Stimulated activated CD8-positive, alpha-beta memory T cell treated with anti-CD3 and anti-CD28 coated beads, Interleukin-12 subunit alpha, Interleukin-12 subunit beta, amount 100 ng/mL, for 24 hours (primary cell): ENCODE data around the gene METTL22.
"Not testable (repeated sequence)": the region's sequence is repeated elsewhere in the genome, so short reads cannot be mapped to it uniquely, and the experiment has no call there.

Experiments used
- DNase-seq: peaks from one replicate; pipeline ENCODE4 v3.0.0-alpha.2; 2020; ENCODE audit errors: extremely low read depth

METTL22 gene

DNA sequence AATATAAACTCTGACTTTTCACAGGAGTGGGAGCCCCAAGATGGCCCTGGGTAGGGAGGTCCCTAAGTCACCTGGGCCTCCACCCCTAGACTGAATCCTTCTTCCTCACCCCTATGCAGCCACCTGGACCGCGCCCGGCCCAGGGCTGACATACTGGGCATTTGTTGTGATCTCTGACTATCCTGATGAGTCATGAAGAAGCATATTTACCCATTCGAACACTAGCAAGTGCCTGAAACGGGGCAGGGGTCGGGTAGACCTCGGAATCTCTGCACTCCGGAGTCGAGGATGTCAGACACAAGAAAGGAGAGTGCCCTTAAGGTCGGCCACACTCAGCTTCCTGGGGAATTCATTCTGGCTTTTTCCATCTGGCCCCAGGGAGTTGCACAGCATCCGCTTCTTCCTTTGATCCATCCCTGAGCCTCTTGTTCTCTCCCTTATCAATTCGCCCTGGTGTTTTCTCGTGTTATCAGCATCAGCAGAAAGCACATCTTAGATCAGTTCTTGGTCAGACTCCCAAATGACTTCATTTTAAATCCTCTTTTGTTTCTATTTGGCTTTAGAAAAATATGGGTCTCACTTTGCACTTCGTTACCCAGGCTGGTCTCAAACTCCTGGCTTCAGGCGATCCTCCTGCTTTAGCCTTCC lies 10.4 kb downstream of the METTL22 start:
- DNase-seq, result no peak

DNA sequence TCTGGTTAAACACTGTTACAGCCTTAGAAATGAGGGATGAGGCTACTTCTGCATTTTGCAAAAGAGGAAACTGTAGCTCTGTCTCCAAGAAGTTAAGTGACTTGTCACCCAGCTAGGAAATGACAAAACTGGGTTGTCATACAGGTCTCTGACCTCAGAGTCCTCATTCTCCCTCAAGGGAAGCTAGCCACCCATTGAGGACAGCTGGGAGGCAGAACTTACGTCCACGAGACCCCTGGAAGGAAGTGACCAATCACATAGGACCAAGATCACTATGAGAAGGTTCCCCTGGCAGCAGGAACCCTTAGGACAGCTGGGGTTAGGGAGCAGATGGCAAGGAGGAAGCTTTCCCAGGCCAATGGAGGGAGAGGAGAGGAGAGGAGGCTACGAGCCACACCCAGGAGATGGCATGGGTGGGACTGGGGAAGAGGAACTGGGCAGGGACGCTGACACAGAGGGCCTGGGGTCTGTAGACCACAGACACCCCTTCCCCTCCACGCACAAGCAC lies 11.2 kb downstream of the METTL22 start:
- no peak for DNase-seq

DNA sequence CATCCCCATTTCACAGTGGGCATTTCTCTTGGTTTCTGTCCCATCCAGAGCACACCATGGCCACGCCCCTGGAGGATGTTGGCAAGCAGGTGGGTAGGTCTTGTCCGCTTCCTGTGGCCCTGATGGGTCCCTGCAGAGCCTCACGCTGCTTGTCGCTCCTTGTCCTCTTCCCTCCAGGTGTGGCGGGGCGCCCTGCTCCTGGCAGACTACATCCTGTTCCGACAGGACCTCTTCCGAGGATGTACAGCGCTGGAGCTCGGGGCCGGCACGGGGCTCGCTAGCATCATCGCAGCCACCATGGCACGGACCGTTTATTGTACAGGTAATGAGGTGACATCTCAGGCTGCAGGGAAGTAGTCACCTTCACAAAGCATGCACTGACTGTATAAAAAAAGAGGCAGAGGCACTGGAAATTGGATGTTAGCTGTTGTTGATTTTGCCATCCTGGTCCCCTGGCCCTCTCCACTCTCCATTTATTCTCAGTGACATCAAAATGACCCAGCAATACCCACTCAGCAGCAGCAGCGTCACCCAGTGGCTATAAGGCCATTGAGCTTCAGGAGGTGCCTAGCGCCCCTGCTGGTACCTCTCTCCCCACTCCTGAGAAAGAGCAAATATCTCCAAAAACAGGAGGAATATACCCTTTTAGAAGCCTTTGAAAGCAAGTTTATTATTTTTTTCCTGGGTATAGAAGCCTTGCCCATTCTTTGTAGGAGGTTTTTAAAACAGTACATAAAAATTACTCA lies 13.7 kb downstream of the METTL22 start:
- no peak for DNase-seq

DNA sequence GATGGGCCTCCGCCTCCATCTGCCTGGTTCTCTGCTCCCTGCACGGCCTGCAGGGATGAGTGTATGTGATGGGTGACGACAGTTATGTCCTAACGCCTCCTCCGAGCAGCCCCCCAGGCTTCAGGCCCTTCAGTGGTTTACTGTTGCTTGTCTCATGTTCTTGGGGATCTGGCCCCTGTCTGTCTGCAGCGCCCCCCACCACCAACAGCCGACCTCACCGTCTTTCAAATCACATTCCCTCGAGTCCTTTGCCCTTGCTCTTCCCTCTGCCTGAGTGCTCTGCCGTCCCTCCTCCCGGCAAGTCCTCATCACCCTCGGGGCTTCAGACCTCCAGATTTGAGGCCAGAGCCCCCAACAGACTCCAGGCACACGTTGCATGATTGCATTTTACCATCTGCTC lies 18.2 kb downstream of the METTL22 start:
- DNase-seq, result no peak

DNA sequence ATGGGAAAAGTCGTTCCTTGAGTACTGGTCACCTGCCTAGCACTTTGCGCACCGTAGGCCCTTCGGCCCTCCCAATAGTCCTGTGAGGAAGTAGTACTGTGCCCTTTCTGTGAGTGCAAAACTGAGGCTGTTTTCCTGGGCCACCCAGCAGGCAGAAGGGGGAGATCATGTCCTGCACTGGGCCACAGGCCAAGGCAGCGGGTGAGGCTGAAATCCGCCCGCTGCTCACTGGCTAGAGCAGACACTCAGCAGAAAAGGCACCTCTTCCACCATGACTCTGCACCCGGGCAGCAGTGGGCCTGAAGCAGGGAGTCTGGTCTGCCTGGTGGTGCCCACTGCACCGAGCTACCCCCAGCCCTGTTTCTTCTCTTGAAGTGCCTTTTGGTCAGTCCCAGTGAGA lies 20.2 kb downstream of the METTL22 start:
- no peak for DNase-seq

DNA sequence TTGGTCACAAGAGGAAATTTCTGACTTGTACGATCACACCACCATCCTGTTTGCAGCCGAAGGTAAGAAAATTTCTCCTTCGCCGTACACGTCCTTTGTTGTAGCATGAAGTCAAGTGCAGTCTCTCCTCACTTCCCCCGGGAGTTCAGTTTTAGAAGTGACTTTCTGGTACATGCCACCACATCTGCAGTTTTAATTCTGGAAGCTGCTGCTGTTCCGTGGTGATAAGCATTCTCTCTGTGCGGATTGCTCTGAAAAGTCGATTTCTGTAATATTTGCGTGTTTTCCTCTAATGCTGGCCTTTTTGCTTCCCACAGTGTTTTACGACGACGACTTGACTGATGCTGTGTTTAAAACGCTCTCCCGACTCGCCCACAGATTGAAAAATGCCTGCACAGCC lies 20.6 kb downstream of the METTL22 start:
- DNase-seq, result no peak

DNA sequence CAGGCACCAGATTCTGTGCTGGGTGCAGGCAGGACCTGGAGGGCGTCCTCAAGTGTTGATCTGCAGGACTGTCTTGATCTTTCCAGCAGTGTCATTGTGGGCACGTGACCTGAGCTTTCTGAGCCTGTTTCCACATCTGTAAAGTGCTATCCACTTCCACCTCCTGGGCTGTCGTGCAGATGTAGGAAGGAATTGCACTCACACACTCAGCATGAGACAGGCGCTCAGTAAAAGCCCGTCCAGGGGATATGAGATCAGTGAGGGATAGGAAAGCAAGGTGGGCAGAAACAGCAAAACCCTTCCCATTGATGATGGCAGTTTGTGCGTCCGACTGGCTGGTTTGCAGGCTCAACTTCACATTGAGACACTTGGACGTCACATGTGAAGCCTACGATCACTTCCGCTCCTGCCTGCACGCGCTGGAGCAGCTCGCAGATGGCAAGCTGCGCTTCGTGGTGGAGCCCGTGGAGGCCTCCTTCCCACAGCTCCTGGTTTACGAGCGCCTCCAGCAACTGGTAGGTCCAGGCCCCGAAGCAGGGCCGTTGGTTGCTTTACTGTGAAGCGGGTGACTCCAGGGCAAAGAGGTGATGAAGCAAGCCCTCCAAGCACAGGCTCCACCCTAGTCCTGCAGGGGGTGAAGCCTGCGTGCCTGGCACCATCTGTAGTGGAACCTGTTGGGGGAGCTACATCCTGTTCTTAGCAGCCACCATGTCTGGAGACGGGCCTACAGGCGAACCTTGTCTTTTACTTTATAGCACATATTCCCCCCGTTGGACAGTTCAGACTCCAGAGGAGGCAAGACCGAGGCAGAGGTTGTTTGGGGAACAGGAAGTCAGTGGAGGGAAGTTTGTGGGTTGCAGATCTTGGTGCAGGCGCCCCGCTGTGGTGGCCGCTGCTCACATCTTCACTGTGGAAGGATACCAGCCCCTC lies 23.0 kb downstream of the METTL22 start:
- DNase-seq, result no peak

DNA sequence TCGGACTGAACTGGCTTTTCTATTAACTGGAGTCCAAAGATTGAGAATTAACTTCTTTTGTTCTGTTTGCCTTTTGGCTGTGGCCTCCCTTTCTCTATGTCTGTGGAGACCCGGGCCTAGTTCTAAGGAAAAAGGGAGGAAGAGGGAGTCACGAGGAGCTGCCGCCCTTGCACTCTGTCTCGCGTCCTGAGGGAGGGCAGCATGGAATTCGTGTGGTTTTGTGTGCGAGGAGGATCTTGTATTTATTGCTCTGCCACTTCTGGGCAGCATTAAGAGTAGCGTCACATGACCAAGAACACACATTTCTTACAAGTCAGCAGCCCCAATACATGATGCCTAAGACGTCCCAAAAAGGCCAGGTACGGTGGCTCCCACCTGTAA lies 23.6 kb downstream of the METTL22 start:
- no peak for DNase-seq

DNA sequence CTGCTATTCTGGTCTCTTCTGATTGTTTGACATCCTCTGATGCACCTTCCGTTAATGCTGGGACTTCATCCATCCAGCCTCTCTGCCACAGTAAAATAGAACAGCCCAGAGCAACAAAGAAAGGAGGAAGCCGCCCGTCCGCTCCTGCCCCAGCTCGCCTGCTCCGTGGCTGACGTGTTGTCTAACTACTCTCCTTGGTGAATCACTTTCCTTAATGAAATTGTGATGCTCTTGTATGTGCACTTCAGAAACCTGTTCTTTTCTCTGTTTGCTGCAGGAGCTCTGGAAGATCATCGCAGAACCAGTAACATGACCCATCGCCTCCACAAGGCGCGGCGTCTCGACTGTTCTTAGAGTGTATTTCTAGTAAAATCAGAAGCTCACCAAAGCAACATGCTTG lies 24.3 kb downstream of the METTL22 start:
- DNase-seq, result no peak

DNA sequence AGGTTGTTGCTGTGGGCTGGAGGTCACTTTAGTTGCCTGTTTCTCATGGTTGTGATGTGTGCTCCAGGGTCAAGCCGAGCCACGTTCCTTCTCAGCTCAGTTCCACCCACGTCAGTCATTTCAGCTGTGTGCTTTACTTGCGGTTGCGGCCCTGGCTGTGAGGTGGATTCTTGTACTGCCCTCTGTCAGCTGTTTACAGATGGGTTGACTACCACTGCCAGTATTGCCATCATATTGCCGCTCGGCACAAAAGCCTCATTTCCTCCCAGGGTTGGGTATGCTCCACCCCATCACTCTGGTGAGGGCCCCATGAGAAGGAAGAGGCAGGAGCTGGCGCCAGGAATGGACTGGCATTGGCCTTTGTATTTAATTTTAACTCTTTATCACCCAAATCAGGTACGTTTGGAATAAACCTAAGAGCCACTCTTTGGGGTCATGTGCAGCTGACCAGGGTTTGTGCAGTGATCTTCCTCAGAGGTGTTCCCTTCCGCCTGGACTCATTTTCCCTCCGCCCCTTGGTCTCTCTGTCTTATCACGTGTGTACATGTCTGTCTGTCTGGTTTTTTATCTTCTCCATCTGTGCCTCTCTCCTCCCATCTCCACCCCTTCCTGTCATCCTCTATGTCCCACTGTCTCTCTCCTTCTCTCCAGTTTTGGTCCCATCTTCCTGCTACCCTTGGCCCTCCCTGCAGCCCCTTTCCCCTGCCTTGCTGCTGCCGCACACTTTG lies 25.0 kb downstream of the METTL22 start:
- no peak for DNase-seq

DNA sequence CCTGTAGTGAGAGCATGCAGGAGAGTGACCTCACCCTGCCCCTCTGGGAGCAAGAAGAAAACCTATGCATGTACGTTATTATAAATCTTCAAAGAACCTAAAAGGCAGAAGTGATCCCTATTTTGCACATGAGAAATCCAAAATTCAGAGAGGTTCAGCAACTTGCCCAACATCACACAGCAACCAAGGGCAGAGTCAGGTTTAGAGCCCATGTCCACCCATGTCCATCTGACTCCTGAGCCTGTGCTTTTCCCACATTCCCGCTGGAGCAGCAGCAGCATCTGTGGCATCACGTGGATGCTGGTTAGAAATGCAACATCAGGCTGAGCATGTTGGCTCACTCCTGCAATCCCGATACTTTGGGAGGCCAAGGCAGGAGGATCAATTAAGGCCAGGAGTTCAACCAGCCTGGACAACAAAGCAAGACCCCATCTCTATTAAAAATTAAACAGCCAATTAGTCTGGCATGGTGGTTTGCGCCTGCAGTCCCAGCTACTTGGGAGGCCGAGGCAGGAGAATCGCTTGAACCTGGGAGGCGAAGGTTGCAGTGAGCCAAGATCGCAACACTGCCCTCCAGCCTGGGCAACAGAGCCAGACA lies 26.3 kb downstream of the METTL22 start:
- DNase-seq, result no peak

DNA sequence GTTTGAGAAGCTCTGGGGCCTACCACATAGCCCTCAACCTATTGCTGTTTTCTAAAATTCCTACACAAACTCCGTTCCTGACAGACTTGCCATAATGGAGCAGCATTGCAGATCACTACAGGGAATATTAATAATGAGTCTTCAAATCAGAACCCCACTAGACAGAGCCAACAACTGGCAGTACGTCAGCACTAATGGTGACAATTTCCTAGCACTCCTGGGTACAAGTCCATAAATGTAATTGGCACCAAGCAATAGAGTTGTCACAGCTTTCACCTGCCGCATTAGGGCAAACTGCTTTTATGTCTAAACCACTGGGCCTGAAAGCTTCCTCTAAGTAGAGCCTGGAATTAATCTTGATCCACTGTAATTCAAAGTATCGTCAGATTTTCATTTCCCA lies 27.4 kb downstream of the METTL22 start:
- no peak for DNase-seq

DNA sequence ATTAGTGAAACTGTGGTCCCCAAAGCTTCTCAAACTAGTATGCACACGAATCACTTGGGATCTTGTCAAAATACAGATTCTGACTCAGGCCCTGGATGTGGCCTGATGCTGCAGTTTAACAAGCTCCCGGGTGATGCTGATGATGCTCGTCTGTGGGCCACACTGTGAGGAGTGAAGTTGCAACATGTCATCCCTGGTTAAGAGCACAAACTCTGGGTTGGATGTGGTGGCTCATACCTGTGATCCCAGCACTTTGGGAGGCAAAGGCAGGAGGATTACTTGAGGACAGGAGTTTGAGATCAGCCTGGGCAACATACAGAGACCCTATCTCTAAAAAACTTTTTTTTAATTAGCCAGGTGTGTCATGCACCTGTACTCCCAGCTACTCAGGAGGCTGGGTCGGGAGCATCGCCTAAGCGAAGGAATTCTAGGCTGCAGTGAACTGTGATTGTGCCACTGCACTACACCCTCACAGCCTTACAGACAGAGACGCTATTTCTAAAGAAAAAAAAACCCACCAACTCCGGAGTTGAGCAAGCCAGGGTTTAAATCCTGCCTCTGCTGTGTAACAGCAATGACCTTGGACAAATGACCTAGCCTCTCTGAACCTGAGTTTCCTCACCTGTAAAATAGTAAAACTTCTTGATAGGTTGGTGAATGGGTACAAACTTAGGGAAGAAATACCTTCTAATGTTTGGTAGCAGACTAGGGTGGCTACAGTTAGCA lies 28.5 kb downstream of the METTL22 start:
- no peak for DNase-seq

DNA sequence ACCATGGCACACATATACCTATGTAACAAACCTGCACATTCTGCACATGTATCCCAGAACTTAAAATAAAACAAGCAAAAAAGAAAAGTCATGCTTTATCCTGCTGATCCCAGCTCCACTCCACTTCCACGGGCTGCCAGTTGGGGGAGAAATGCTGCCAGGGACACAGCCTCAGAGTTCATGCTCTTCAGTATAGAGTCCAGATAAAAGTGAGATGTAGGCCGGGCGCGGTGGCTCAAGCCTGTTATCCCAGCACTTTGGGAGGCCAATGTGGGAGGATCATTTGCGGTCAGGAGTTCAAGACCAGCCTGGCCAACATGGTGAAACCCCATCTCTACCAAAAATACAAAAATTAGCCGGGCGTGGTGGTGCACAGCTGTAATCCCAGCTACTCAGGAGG lies 30.5 kb downstream of the METTL22 start:
- not testable (repeated sequence) for DNase-seq

DNA sequence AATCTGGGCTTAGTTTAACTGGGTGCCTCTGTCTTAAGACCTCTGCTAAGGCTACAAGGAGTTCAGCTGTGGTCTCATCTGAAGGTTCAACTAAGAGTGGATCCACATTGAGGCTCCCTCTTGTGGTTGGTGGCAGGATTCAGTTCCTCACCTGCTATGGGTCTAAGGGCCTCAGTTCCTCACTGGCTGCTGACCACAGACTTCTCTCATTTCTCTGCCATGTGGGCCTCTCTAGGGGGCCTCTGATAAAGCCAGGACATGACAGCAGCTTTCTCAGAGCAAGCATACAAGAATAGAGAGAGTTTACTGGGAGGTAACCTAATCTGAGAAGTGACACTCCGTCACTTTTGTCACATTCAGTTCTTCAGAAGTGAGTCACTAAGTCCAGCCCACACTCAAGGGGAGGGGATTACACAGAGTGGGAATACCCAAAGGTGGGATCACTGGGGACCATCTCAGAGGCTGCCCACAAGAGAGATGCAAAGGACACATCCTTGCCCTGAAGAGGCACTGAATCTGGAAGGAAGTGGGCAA lies 33.8 kb downstream of the METTL22 start:
- DNase-seq, result no peak

DNA sequence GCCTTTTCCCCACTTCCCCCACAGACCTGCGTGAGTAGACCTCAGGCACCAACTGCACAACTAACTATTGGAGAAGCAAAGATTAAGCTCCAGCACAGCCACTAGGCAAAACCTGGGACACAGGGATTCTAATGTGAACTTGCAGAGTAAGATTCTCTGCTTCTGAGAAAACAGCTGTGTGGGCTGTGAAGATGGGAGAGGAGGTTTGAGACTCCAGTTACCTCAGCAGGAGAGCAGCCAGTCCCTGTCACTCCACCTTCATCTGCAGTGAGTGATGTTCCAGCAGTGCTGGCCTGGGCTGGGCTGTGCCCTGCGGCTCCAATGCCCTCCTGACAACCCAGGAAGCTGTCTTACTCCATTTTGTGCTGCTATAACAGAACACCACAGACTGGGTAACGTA lies 34.9 kb downstream of the METTL22 start:
- no peak for DNase-seq

DNA sequence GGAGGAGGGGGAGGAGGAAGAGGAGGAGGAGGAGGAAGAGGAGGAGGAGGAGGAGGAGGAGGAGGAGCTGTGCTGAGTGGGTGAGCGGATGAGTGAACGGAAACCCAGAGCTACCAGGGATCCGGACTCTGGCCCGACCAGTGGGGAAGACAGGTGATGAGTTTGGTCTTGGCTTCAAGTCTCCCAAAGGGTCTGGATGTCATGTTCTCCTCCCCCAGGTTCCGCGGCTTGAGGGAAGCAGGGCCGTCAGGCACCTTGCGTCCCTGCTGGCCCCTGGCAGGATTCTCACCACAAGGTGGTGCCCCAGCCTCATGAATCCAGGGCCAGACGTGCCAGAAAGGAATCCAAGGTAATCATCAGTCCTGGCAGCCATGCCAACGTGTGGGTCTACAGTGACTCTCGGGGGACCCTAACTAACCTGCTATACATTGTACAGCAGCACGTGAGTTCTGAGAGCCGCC lies 39.4 kb downstream of the METTL22 start:
- DNase-seq, result no peak

DNA sequence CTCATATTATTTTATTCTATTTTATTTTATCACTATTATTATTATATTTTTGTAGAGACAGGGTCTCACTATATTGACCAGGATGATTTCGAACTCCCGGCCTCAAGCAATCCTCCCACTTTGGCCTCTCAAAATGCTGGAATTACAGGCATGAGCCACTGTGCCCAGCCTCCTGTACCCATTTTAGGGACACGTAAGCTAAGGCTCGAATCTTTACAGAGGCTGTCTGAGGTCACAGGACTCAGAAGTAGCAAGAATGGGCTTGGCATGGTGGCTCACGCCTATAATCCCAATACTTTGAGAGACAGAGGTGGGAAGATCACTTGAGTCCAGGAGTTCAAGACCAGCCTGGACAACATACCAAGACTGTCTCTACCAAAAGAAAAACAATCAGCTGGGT lies 40.2 kb downstream of the METTL22 start:
- DNase-seq, result no peak

DNA sequence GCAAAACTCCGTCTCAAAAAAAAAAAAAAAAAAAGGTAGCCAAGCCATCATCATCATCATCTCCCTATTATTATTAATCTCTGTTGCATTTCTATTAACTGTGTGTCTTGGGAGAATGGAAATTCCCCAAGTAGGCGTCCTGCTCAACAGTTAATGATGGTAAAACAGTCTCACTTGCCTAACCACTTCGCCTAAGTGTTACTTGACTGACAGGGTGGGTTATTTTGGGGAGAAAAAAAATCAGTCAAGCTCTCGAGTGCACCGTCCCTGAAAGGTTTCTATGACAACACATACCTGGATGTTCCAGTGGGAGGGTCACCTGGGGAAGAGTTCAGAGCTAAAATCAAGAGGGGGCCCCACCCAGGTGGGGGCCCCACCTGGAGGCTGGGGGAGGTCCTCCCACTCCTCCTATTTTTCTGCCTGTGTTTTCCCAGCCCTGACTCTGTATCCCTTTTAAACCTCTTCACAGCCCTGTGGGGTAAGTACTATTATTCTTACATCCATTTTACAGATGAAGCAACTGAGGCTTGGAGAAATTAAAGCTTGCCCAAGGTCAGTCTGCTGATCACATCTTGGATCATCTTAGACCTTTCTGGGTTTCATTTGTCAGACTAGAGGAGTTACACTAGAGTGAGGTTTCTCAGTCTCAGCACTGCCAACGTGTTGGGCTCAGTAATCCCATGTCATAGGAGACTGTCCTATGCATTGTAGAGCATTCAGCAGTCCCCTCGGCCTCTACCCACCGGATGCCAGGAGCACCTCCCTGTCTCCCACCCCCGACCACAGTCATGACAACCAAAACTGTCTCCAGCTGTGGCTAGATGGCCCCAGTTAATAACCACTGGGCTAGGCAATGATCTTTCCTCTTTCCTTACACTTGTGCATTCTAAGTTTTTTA lies 41.9 kb downstream of the METTL22 start:
- no peak for DNase-seq
